GM12878 (cell line): ENCODE data around the gene VIT.

Experiments used
- CEBPB ChIP-seq, 2 experiments: fragments of 150-350 bp in 1 of 2; IDR thresholded peaks; 2 replicates each; pipeline ENCODE4 v1.6.1; 2012 to 2014; ENCODE audit warnings: low read depth in 2 of 2, low read length in 2 of 2, borderline replicate concordance in 1 of 2, inconsistent platforms in 1 of 2
- CTCF ChIP-seq, 3 experiments: IDR thresholded peaks in 2 of 3; conservative IDR thresholded peaks in 1 of 3; 2 replicates each; pipeline ENCODE4 v1.5.1; 2011; ENCODE audit warnings: low read depth in 3 of 3, low read length in 3 of 3, mild to moderate bottlenecking in 3 of 3, control low read depth in 2 of 3, moderate library complexity in 2 of 3, inconsistent platforms in 1 of 3, mixed read lengths in 1 of 3; ENCODE audit not compliant: control insufficient read depth in 2 of 3, insufficient read depth in 1 of 3; ENCODE audit errors: extremely low read depth in 1 of 3
- E2F4 ChIP-seq: IDR thresholded peaks from 2 replicates; pipeline ENCODE4 v1.6.1; 2012; ENCODE audit warnings: low read depth, low read length, improper control_type of control experiment
- GABPA ChIP-seq: IDR thresholded peaks from 2 replicates; pipeline ENCODE4 v1.6.1; 2014; ENCODE audit warnings: antibody characterized with exemption, low read depth, mild to moderate bottlenecking, inconsistent platforms
- POLR2A ChIP-seq: IDR thresholded peaks from 2 replicates; pipeline ENCODE4 v1.6.1; 2011; ENCODE audit warnings: low read depth, mild to moderate bottlenecking, low read length
- ZBTB33 ChIP-seq: fragments of 450-650 bp; IDR thresholded peaks from 2 replicates; pipeline ENCODE4 v1.6.1; 2017; ENCODE audit warnings: mild to moderate bottlenecking
- TF ChIP-seq, protein P1 (sequence below): IDR thresholded peaks from 2 replicates; pipeline ENCODE4 v1.6.1; 2011; ENCODE audit warnings: low read depth, mild to moderate bottlenecking, low read length, moderate library complexity, borderline replicate concordance; ENCODE audit errors: extremely low read depth

- TF ChIP-seq CTCF (IDR thresholded peaks at IDR 0.05 in 2 of 3, conservative IDR thresholded peaks at IDR 0.05 in 1 of 3; ENCODE audit: control insufficient read depth in 2 of 3, extremely low read depth in 1 of 3, insufficient read depth in 1 of 3, low read depth in 3 of 3, low read length in 3 of 3), result no peak
- no peak for TF ChIP-seq ZBTB33
- TF ChIP-seq GABPA, result no peak
- TF ChIP-seq, protein P1, sequence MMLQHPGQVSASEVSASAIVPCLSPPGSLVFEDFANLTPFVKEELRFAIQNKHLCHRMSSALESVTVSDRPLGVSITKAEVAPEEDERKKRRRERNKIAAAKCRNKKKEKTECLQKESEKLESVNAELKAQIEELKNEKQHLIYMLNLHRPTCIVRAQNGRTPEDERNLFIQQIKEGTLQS, result no peak
- TF ChIP-seq POLR2A, result no peak
- TF ChIP-seq CEBPB (IDR thresholded peaks at IDR 0.05; ENCODE audit: borderline replicate concordance in 1 of 2, low read depth in 2 of 2, low read length in 2 of 2), result no peak
- TF ChIP-seq E2F4, result no peak
Observed at GRCh38 chr2:36727550-36727949, 31.0 kb downstream of the VIT start.
